H1 (cell line): ENCODE results near the gene ZMIZ1. TPM values are rescaled to one million over a fixed set of nuclear protein-coding genes. Genes with fewer than 3 reads are reported as not detected.
A peak's percentile ranks its signal among the peaks of the same experiment; 100 is the strongest.

Experiments
- CTCF ChIA-PET: fragments of 300-600 bp; sonication (Branson Sonifier 250); formaldehyde crosslinking; loops from one replicate; lab custom pipeline; 2021; ENCODE audit not compliant: partially characterized antibody; lab: Charles Lee
- POLR2A ChIA-PET: fragments of 300-600 bp; sonication (Branson Sonifier 250); formaldehyde crosslinking; loops from one replicate; lab custom pipeline; 2021; ENCODE audit warnings: inconsistent platforms; ENCODE audit not compliant: partially characterized antibody; lab: Charles Lee
- DNase-seq, 2 experiments: peaks; one replicate each; pipeline versions ENCODE4 v3.0.0 to v3.0.0-alpha.2; 2010 to 2022; ENCODE audit warnings: low spot score in 2 of 2, low read depth in 1 of 2, mixed read lengths in 1 of 2
- FAIRE-seq: peaks from 2 replicates; lab custom pipeline; 2011; peaks lifted over from hg19 to GRCh38; lab: Jason Lieb, UNC
- H2AFZ ChIP-seq: 2 replicates; pipeline ENCODE4 v1.8.1; 2012; ENCODE audit warnings: low read length, inconsistent platforms
- H2AK5ac ChIP-seq: 2 replicates; pipeline ENCODE4 v1.6.1; 2013; ENCODE audit warnings: low read depth, low read length
- H2BK120ac ChIP-seq: replicated peaks from 2 replicates; pipeline ENCODE3; 2013; ENCODE audit warnings: low read depth, low read length, inconsistent platforms
- H2BK12ac ChIP-seq: 2 replicates; pipeline ENCODE4 v1.6.1; 2013; ENCODE audit warnings: low read depth, low read length
- H2BK15ac ChIP-seq: 2 replicates; pipeline ENCODE4 v1.6.1; 2013; ENCODE audit warnings: low read length
- H2BK20ac ChIP-seq: 2 replicates; pipeline ENCODE4 v1.6.1; 2013; ENCODE audit warnings: low read length
- H2BK5ac ChIP-seq: 2 replicates; pipeline ENCODE4 v1.6.1; 2013; ENCODE audit warnings: low read depth, low read length
- H3K14ac ChIP-seq: 2 replicates; pipeline ENCODE4 v1.6.1; 2013; ENCODE audit warnings: inconsistent platforms; ENCODE audit not compliant: insufficient read length
- H3K18ac ChIP-seq: 2 replicates; pipeline ENCODE4 v1.6.1; 2013; ENCODE audit warnings: low read length; ENCODE audit errors: extremely low read depth
- H3K23ac ChIP-seq: 2 replicates; pipeline ENCODE4 v1.6.1; 2013; ENCODE audit warnings: inconsistent platforms; ENCODE audit not compliant: insufficient read length
- H3K23me2 ChIP-seq: 2 replicates; pipeline ENCODE4 v1.6.1; 2013; ENCODE audit warnings: low read depth, low read length
- H3K27ac ChIP-seq: 2 replicates; pipeline ENCODE4 v1.6.1; 2011; ENCODE audit warnings: low read depth, low read length, inconsistent platforms
- H3K27me3 ChIP-seq, 4 experiments: replicated peaks in 1 of 4; 1 replicate in 1 of 4; 2 replicates in 3 of 4; pipeline versions ENCODE4 v1.6.1 to v1.8.1; 2011 to 2013; ENCODE audit warnings: low read length in 3 of 4, mild to moderate bottlenecking in 3 of 4, inconsistent platforms in 2 of 4, mixed read lengths in 2 of 4, moderate library complexity in 1 of 4; ENCODE audit not compliant: control insufficient read depth in 3 of 4, insufficient read depth in 3 of 4; ENCODE audit errors: extremely low read depth in 1 of 4
- H3K36me3 ChIP-seq, 4 experiments: 2 replicates each; pipeline versions ENCODE4 v1.6.1 to v1.8.1; 2011 to 2013; ENCODE audit warnings: mild to moderate bottlenecking in 4 of 4, low read length in 3 of 4, moderate library complexity in 2 of 4, control low read depth in 1 of 4, inconsistent platforms in 1 of 4; ENCODE audit not compliant: insufficient read depth in 4 of 4, control insufficient read depth in 2 of 4
- H3K4ac ChIP-seq: replicated peaks from 2 replicates; pipeline ENCODE3; 2013; ENCODE audit warnings: low read length, low read depth, mixed read lengths, inconsistent platforms; ENCODE audit not compliant: insufficient read length
- H3K4me1 ChIP-seq, 4 experiments: replicated peaks in 1 of 4; 1 replicate in 1 of 4; 2 replicates in 3 of 4; pipeline versions ENCODE4 v1.6.1 to v1.8.1; 2011 to 2013; ENCODE audit warnings: low read length in 3 of 4, inconsistent platforms in 2 of 4, mixed read lengths in 1 of 4; ENCODE audit not compliant: insufficient read depth in 4 of 4, control insufficient read depth in 3 of 4
- H3K4me2 ChIP-seq, 2 experiments: 2 replicates each; pipeline versions ENCODE4 v1.6.1 to v1.8.1; 2011 to 2013; ENCODE audit warnings: low read depth in 2 of 2, low read length in 2 of 2, control low read depth in 1 of 2, inconsistent platforms in 1 of 2, mild to moderate bottlenecking in 1 of 2; ENCODE audit not compliant: insufficient read depth in 1 of 2
- H3K4me3 ChIP-seq, 4 experiments: fragments of 200-600, 300-600 bp in 1 of 4; sonication (generic), shearing (Covaris generic), sonication (Bioruptor Twin) in 1 of 4; 2 replicates each; pipeline versions ENCODE4 v1.5.1 to v1.8.1; 2011 to 2016; ENCODE audit warnings: low read length in 4 of 4, low read depth in 3 of 4, control low read depth in 2 of 4, inconsistent platforms in 2 of 4, mild to moderate bottlenecking in 2 of 4, mixed read lengths in 1 of 4, moderate library complexity in 1 of 4; ENCODE audit not compliant: insufficient read depth in 2 of 4; ENCODE audit errors: extremely low read depth in 1 of 4
- H3K56ac ChIP-seq: replicated peaks from 2 replicates; pipeline ENCODE3; 2013; ENCODE audit warnings: low read depth, mild to moderate bottlenecking, mixed read lengths, low read length, inconsistent platforms; ENCODE audit not compliant: insufficient read length
- H3K79me1 ChIP-seq: 2 replicates; pipeline ENCODE4 v1.6.1; 2013; ENCODE audit warnings: low read depth, low read length, control low read depth
- H3K79me2 ChIP-seq, 2 experiments: 2 replicates each; pipeline versions ENCODE4 v1.6.1 to v1.8.1; 2012 to 2013; ENCODE audit warnings: low read length in 2 of 2, mild to moderate bottlenecking in 2 of 2, inconsistent platforms in 1 of 2; ENCODE audit not compliant: insufficient read depth in 2 of 2, control insufficient read depth in 1 of 2
- H3K9ac ChIP-seq, 4 experiments: replicated peaks in 1 of 4; 1 replicate in 1 of 4; 2 replicates in 3 of 4; pipeline versions ENCODE4 v1.6.1 to v1.8.1; 2011 to 2013; ENCODE audit warnings: low read depth in 3 of 4, low read length in 3 of 4, control low read depth in 2 of 4, mild to moderate bottlenecking in 2 of 4, moderate library complexity in 2 of 4, inconsistent platforms in 1 of 4; ENCODE audit errors: extremely low read depth in 1 of 4
- H3K9me3 ChIP-seq, 2 experiments: 2 replicates each; pipeline versions ENCODE4 v1.6.1 to v1.8.1; 2012 to 2013; ENCODE audit warnings: mild to moderate bottlenecking in 2 of 2, moderate library complexity in 2 of 2, control low read depth in 1 of 2, inconsistent platforms in 1 of 2, low read depth in 1 of 2, low read length in 1 of 2, mixed read lengths in 1 of 2; ENCODE audit not compliant: insufficient read depth in 2 of 2
- H4K20me1 ChIP-seq, 2 experiments: replicated peaks in 1 of 2; 2 replicates each; pipeline versions ENCODE3 to v1.8.1; 2011 to 2013; ENCODE audit warnings: inconsistent platforms in 2 of 2, low read length in 2 of 2, mild to moderate bottlenecking in 1 of 2; ENCODE audit not compliant: insufficient read depth in 2 of 2, control insufficient read depth in 1 of 2
- H4K5ac ChIP-seq: 2 replicates; pipeline ENCODE4 v1.6.1; 2013; ENCODE audit warnings: low read length, low read depth, mixed read lengths, inconsistent platforms; ENCODE audit not compliant: insufficient read length
- H4K8ac ChIP-seq: 2 replicates; pipeline ENCODE4 v1.8.0; 2013; ENCODE audit warnings: mild to moderate bottlenecking, moderate library complexity, low read length, inconsistent platforms; ENCODE audit not compliant: insufficient read depth; ENCODE audit errors: extremely low read depth
- H4K91ac ChIP-seq: replicated peaks from 2 replicates; pipeline ENCODE3; 2013; ENCODE audit warnings: low read length, mixed read lengths, inconsistent platforms; ENCODE audit not compliant: insufficient read length
- BACH1 ChIP-seq: IDR thresholded peaks from 2 replicates; pipeline ENCODE4 v1.6.1; 2012; ENCODE audit warnings: low read length, improper control_type of control experiment
- CEBPB ChIP-seq: IDR thresholded peaks from 2 replicates; pipeline ENCODE4 v1.6.1; 2012; ENCODE audit warnings: low read depth, low read length
- CHD2 ChIP-seq: IDR thresholded peaks from 2 replicates; pipeline ENCODE4 v1.6.1; 2012; ENCODE audit warnings: low read length, improper control_type of control experiment
- GABPA ChIP-seq: IDR thresholded peaks from 2 replicates; pipeline ENCODE4 v1.6.1; 2011; ENCODE audit warnings: mild to moderate bottlenecking, low read length, moderate library complexity, borderline replicate concordance; ENCODE audit not compliant: insufficient read depth
- JUND ChIP-seq: IDR thresholded peaks from 2 replicates; pipeline ENCODE4 v1.6.1; 2011; ENCODE audit warnings: mild to moderate bottlenecking, improper control_type of control experiment, low read length
- KDM5A ChIP-seq: fragments of 200-600 bp; IDR thresholded peaks from 2 replicates; pipeline ENCODE4 v1.7.1; 2012; ENCODE audit warnings: mild to moderate bottlenecking, low read length, inconsistent platforms, mixed read lengths
- USF2 ChIP-seq: IDR thresholded peaks from 2 replicates; pipeline ENCODE4 v1.6.1; 2011; ENCODE audit warnings: low read length, improper control_type of control experiment
- ZNF274 ChIP-seq: IDR thresholded peaks from 2 replicates; pipeline ENCODE4 v1.7.0; 2012; ENCODE audit warnings: low read length, borderline replicate concordance; ENCODE audit errors: extremely low read depth
- WGBS, 2 experiments: shearing (Covaris generic) in 1 of 2; methylation state at CpG; one replicate each; pipeline versions ENCODE4 v1.1.6 to v1.1.7; 2013 to 2015; ENCODE audit warnings: low lambda C conversion rate in 2 of 2, mixed read lengths in 2 of 2, inconsistent platforms in 1 of 2, low coverage in 1 of 2, missing lambda C conversion rate in 1 of 2; ENCODE audit not compliant: insufficient replicate concordance in 2 of 2, insufficient coverage in 1 of 2, insufficient read length in 1 of 2; ENCODE audit errors: extremely low coverage in 1 of 2, missing lambda C conversion rate in 1 of 2; 5-methylcytosine and 5-hydroxymethylcytosine counted together
- long read RNA-seq, 2 experiments: library from RNA in 1 of 2; library from capped mRNA in 1 of 2; stranded (forward); transcript quantifications; one replicate each; pipeline ENCODE4 v2.0.0, GENCODE V29; 2021; ENCODE audit warnings: inconsistent platforms in 1 of 2
- polyA minus RNA-seq, 3 experiments: library from RNA; depleted of rRNA, polyadenylated mRNA; stranded (reverse); fragments of >200 nt; gene quantifications; 1 replicate in 2 of 3; 2 replicates in 1 of 3; pipeline ENCODE4 v1.2.3, GENCODE V29; 2011
- polyA plus RNA-seq, 7 experiments: library from polyadenylated mRNA; depleted of rRNA in 3 of 7; stranded (reverse) in 5 of 7; unstranded in 2 of 7; fragments of >200 nt in 5 of 7; fragments of 200-250 nt in 2 of 7; gene quantifications; 1 replicate in 5 of 7; 2 replicates in 1 of 7; 4 replicates in 1 of 7; pipeline versions ENCODE4 v1.2.1 to v1.2.3, GENCODE V29; 2011 to 2013; ENCODE audit warnings: missing spikeins in 2 of 7, mixed read lengths in 2 of 7
- total RNA-seq: library from RNA; stranded (reverse); fragmentation: NEBNext Ultra II Directional; extraction: Animal tissue kit (Norgen Biotek cat#: 25700); gene quantifications from 2 replicates; pipeline ENCODE4 v1.2.1, GENCODE V29; 2021

Gene ZMIZ1
- total RNA-seq (28.0 and 29.7 TPM in 2 replicates), polyA plus RNA-seq (2011; rRNA removed) (8.1 and 17.1 TPM in 2 replicates), polyA minus RNA-seq (2011; rRNA and poly(A)+ RNA removed) (9.1 and 16.3 TPM in 2 replicates)
- 7.4 TPM for polyA plus RNA-seq (2011; cell fraction: cytosol; rRNA removed)
- 33.0 TPM for polyA plus RNA-seq (2011; cell fraction: nucleus; rRNA removed)
- polyA plus RNA-seq (2012, experiment 1 of 2): 17.4 to 25.1 TPM (median 23.6 TPM) in 4 replicates
- 13.4 TPM for polyA plus RNA-seq (2012, experiment 2 of 2)
- polyA plus RNA-seq (2013, experiment 1 of 2): 11.4 TPM
- 10.1 TPM for polyA plus RNA-seq (2013, experiment 2 of 2)
- 19.2 TPM for polyA minus RNA-seq (2011; cell fraction: cytosol; rRNA and poly(A)+ RNA removed)
- polyA minus RNA-seq (2011; cell fraction: nucleus; rRNA and poly(A)+ RNA removed): 24.4 TPM
- long read RNA-seq, experiment 1, partial matches to known transcripts: 1 of 17 reads
- long read RNA-seq, experiment 1, other reads (novel, unspliced or antisense): 16 of 17 reads
- long read RNA-seq, experiment 2, partial matches to known transcripts: 0 of 1 reads
- long read RNA-seq, experiment 2, other reads (novel, unspliced or antisense): 1 of 1 reads

- H3K4me3 ChIP-seq: peak within 1 kb of the TSS; percentile 87 to 96 (median 88)
- peak within 1 kb of the TSS; percentile 20 for H4K8ac ChIP-seq
- H4K20me1 ChIP-seq: peaks cover 10 to 13% of the 10 kb centered on the region in 2 experiments
- H2BK15ac ChIP-seq: no peak within 1 kb of the TSS
- no peak within 1 kb of the TSS for H3K14ac ChIP-seq
- H2AFZ ChIP-seq: no peak within 1 kb of the TSS
- no peak within 1 kb of the TSS; the same call in 1 of the 2 replicates for H3K27ac ChIP-seq
- no peaks in the 10 kb centered on the region for H3K9me3 ChIP-seq
- peak within 1 kb of the TSS; percentile 88; the same call in 1 of the 2 replicates for H2BK5ac ChIP-seq
- no peak within 1 kb of the TSS for H2AK5ac ChIP-seq
- H2BK120ac ChIP-seq: no peak within 1 kb of the TSS
- H2BK12ac ChIP-seq: peak within 1 kb of the TSS; percentile 99; the same call in 1 of the 2 replicates
- peak within 1 kb of the TSS; percentile 73 for H3K56ac ChIP-seq
- ChIA-PET POLR2A (interaction anchor here (0.8 to 1.7 kb wide), 2 partner anchors 9 to 26 kb away, joined by 3 read pairs; no protein-coding TSS in a partner anchor), CTCF (interaction anchor here (1.2 to 1.7 kb wide), 4 partner anchors 9 to 216 kb away, joined by 3 to 5 read pairs (median 3); no protein-coding TSS in a partner anchor)
- peaks cover 10% of the 10 kb centered on the region for H3K79me1 ChIP-seq
- H3K23ac ChIP-seq: no peak within 1 kb of the TSS
- 1% methylated on average over 37 of the region's 92 CpGs; no CpG with 5 or more reads in 1 of the 2 experiments for WGBS, 2 experiments
- H3K9ac ChIP-seq: peak within 1 kb of the TSS; percentile 58 to 76 (median 69)
- H3K23me2 ChIP-seq: peaks cover 29% of the 10 kb centered on the region
- FAIRE-seq (no peak), DNase-seq (peak in 1 of 2 experiments; percentile 92)
- no peak within 1 kb of the TSS for H2BK20ac ChIP-seq
- no peak within 1 kb of the TSS for H3K4ac ChIP-seq
- H3K4me2 ChIP-seq: peak within 1 kb of the TSS; percentile 98 to 100
- H3K36me3 ChIP-seq: no peaks in the 10 kb centered on the region
- H3K79me2 ChIP-seq: peaks cover 16 to 43% of the 10 kb centered on the region in 2 experiments
- peak within 1 kb of the TSS; percentile 23 for H4K5ac ChIP-seq
- H3K27me3 ChIP-seq: peaks cover 0 to 14% (median 9%) of the 10 kb centered on the region in 4 experiments; a peak in 4 of 7 replicates
- peak within 1 kb of the TSS; percentile 90 for H3K18ac ChIP-seq
- peaks cover 15 to 39% (median 18%) of the 10 kb centered on the region in 4 experiments for H3K4me1 ChIP-seq
- peak within 1 kb of the TSS; percentile 92 for H4K91ac ChIP-seq
- no peak for TF ChIP-seq KDM5A
- TF ChIP-seq CEBPB: no peak
- TF ChIP-seq JUND: no peak
- TF ChIP-seq CHD2: no peak
- no peak for TF ChIP-seq ZNF274
- TF ChIP-seq GABPA: no peak; the same call in 1 of the 2 replicates
- peak; percentile 52 for TF ChIP-seq BACH1
- TF ChIP-seq USF2: no peak
Measured at GRCh38 chr10:79068562-79069324, at the start of gene ZMIZ1. ZMIZ1 (plus strand) TSS chr10:79068966; CDS start chr10:79201633, 132,667 bp downstream.
